NCI-H2171 (cell line): ENCODE data around the gene SEC22B.
"Not testable (repeated sequence)": the region's sequence is repeated elsewhere in the genome, so short reads cannot be mapped to it uniquely, and the experiment has no call there.

Source experiments
- DNase-seq: peaks from one replicate; lab custom pipeline; 2025; lab: John Stamatoyannopoulos, UW

SEC22B gene

DNA sequence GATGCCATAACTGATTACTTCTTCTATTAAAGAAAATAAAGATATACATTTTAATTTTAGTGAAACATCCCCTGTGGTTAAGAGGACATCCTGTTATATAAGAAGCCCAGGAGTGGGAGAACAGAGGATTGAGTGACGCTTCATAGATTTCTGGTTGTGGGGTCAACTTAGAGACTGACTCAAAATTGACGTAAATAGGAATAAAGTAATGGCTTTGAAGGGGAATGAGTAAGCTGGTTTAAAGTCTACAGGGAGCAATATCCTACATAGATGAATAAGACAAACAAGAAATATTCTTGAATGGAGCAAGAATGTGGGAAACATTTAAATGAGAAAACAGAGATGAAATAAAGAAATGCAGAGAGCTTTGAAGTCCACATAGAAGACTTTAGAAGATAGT lies 60.2 kb downstream of the SEC22B start:
- not testable (repeated sequence) for DNase-seq

DNA sequence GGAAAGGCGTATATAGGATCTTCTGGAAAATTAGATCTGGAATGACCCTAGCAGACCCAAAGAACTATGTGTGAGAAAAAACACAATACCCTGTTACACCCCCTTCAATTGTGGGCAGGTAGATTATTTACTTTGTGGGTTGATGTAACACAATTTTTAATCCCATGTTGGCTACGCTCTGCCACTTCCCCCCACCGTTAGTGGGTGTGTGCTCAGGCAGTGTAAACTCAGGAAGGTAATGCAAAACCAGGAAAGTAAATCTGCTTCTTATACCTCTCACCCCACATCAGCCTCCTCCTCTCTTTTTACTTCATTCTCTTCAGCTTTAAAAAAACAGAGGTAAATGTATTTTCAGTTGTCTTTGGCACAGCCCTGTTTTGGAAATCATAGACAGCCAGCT lies 63.2 kb downstream of the SEC22B start:
- not testable (repeated sequence) for DNase-seq

DNA sequence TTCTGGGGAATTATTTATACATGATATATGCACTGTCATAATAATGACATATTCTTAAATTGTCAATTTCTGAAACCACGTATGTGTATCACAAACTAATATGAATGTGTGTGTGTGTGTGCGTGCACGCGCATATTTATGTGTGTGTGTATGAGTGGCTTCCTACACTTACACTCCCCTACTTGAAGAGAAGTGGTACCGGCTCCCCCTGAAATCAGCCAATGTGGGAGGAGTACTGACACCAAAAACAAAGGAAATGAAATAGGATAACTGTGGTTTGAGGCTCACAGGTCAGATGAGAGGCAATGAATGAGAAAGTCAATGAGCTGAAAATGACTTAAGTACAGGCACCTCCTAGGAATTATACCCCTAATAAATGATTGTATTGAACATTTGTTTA lies 64.1 kb downstream of the SEC22B start:
- not testable (repeated sequence) for DNase-seq

DNA sequence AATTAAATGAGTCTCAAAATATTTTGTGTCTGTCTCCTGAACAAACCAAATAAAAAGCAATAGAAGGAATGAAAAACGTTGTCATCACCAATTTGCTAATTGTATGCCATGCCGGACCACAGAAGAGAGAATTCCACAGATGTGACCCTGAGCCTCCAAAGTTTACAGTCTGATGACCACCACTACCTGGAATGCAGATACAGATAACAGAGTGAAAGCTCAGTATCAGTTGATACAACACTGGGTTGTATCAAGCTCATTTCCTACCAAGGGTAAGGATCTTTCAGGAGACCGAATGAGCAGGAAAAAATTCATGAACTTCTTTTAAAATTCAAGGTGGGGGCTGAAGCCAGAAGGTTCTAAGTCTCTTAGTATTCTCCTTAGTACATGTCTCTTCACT lies 64.5 kb downstream of the SEC22B start:
- not testable (repeated sequence) for DNase-seq

DNA sequence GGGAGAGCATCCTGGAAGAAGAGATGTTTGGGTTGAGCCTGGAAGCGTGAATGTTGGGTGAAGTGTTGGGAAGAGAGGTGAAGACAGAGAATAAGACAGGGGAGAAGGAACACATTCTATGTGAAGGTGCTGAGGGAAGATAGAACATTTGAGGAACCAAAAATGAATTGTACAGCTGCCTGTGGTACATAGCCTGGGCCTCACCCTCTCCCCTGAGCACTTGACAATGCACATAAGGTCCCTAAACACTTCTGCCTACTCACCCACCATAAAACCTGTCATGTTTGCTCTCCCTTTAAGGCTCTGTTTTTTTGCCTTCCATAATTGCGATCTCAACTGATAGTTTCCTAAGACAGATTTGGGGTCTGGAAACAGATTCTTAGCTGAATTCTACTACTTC lies 65.3 kb downstream of the SEC22B start:
- not testable (repeated sequence) for DNase-seq

DNA sequence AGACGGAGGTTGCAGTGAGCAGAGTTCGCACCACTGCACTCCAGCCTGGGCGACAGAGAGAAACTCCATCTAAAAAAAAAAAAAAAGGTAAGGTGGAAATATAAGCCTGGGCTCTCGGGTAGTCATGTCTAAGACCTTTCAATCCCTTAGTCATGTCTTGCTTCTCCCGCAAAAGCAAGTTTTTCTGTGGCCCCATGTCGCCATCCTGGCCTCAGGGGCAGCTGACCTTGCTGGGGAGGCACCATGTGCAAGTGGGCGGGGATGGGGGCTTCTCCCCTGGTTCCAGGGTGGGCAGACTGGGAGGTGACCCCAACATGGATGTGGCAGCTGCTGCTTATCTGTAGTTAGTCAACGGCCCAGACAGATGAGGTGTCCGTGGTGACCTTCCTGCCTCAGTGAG lies 66.7 kb downstream of the SEC22B start:
- not testable (repeated sequence) for DNase-seq

DNA sequence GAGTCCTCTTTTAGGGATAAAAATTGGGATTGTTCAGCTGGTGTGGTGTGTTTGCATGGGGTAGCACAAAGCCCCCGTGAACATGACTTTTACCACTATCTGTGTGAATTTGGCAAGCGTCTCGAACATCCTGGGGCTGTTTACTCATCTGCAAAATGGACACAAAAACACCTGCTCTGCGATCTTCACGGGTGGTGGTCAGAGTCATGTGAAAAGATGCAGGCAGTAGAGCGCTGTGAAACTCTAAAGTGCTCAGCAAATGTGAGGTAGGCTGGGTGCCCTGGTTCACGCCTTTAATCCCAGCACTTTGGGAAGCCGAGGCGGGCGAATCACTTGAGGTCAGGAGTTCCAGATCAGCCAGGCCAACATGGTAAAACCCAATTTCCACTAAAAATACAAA lies 67.1 kb downstream of the SEC22B start:
- DNase-seq: not testable (repeated sequence)

DNA sequence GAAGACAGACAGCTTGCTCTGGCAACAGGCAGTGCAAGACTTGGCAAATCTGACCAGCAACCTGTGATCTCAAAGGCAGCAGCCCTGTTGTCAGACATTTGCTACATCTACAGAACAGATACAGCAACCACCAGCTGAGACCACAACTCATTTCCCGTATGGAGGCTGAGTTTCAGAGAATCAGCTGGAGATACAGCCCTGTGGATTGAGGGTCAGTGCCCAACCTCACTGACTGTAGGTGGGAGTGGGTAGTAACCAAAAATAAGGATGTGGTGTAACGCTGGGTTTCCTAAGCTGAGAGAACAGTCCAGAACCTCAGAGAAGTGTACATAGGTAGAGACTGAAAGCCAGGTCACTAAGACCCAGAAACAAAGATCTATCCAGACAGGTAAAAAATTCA lies 71.0 kb downstream of the SEC22B start:
- not testable (repeated sequence) for DNase-seq

DNA sequence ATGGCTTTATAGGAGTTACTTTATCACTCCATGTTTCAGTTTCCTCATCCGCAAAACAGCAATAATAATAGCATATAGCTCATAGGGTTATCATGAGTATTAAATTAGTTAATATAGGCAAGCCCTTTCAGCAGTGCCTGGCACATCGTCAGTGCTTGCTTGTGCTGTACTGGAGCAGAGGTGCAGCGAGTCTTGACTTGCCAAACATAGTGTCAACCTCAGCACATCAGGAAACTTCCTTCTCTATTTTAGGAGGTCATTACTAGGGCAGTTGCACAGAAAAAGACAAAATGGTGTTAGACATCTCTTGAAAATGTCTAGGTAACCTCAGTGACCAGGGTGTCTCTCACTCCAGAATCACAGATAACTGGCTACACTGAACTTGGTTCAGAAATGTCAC lies 72.6 kb downstream of the SEC22B start:
- DNase-seq: not testable (repeated sequence)

DNA sequence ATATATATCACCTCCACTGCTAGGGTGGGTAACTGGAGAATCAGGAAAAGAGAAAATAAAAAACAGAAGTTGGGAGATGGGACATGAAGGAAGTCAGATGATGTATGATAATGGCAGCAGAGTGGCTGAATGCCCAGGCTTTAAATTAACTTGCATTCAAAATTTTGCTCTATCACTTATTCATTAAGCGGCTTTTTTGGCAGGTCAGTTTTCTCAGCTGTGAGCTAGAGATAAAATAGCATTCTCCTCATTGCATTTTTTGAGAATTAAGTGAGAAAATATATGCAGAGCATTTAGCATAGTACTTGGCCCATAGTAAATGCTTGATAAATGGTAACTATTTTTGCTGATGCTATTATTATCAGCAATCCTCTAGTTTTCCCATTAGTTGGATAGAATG lies 74.7 kb downstream of the SEC22B start:
- not testable (repeated sequence) for DNase-seq
